PC-3 (cell line): Measurements from ENCODE around the gene ZFYVE27.

Source experiments
- EZH2 ChIP-seq: fragments of 300-600 bp; sonication (generic); IDR thresholded peaks from one replicate; pipeline ENCODE4 v1.6.1; 2017; ENCODE audit warnings: antibody characterized with exemption, mild to moderate bottlenecking, low read length; ENCODE audit not compliant: unreplicated experiment
- EZH2phosphoT487 ChIP-seq: fragments of 300-600 bp; sonication (generic); IDR thresholded peaks from 2 replicates; pipeline ENCODE4 v1.6.1; 2018; ENCODE audit warnings: mild to moderate bottlenecking, antibody characterized with exemption, low read length, borderline replicate concordance
- TF ChIP-seq, protein P1 (sequence below): fragments of 300-600 bp; sonication (generic); conservative IDR thresholded peaks from 2 replicates; pipeline ENCODE4 v1.5.1; 2017; ENCODE audit warnings: antibody characterized with exemption, low read depth, mild to moderate bottlenecking, low read length

DNA sequence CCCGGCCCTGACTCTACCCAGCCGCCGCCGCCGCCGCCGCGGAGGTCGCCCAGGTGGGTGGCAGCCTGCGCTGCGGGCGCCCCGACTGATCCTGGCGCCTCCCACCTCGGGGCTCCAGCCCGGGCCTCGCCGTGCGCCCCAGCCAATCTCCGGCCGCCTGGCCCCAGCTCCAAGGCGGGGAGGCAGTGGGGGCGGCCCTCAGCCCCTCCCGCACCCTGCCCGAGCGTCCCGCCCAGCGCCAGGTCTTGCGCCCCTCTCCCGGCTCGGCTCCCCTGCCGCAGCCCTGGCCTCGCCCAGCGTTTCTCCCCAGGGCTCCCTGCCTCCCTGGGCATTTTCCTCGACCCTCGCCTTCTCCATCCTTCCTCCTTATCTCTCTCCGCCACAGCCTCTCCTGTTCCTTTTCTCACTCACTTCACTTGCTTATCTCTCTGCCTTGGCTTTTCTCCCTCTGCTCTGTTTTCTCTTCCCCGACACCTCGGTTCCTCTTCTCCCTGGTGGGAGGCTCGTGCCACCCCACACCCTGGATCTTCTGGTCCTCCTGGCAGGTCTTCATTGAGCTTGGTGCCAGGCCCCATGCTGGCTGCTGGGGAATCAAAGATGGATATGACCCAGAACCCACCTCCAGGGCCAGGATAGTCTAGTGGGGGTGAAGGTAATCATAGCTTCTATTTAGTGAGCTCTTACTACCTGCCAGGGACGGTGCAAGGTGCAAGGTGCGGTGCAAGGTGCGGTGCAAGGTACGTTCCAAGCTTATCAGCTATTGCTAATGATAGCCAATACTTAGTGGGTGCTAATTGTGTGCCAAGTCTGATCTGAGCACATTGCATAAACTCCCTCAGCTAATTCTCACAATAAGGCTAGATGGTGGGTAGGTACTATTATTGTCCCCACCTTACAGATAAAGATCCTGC lies 35.2 kb downstream of the ZFYVE27 start, which contains the start of gene SFRP5:
- TF ChIP-seq, protein P1, sequence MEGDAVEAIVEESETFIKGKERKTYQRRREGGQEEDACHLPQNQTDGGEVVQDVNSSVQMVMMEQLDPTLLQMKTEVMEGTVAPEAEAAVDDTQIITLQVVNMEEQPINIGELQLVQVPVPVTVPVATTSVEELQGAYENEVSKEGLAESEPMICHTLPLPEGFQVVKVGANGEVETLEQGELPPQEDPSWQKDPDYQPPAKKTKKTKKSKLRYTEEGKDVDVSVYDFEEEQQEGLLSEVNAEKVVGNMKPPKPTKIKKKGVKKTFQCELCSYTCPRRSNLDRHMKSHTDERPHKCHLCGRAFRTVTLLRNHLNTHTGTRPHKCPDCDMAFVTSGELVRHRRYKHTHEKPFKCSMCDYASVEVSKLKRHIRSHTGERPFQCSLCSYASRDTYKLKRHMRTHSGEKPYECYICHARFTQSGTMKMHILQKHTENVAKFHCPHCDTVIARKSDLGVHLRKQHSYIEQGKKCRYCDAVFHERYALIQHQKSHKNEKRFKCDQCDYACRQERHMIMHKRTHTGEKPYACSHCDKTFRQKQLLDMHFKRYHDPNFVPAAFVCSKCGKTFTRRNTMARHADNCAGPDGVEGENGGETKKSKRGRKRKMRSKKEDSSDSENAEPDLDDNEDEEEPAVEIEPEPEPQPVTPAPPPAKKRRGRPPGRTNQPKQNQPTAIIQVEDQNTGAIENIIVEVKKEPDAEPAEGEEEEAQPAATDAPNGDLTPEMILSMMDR: no peak
- TF ChIP-seq EZH2 (no peak), EZH2phosphoT487 (no peak)
